IMR-90 (cell line): Measurements from ENCODE around the gene LRP1B. TPM values are rescaled to one million over a fixed set of nuclear protein-coding genes. Genes with fewer than 3 reads are reported as not detected.

Experiments used
- ATAC-seq: fragments of 200-7000 bp; cut with Tn5 transposase; 2 replicates; pipeline ENCODE4 v1.9.1; 2020; ENCODE audit warnings: low read depth, mild to moderate bottlenecking, moderate library complexity
- BruUV-seq: library from RNA; stranded (reverse); fragments of 400-500 nt; replicated peaks from 2 replicates; lab custom pipeline; 2021; lab: Mats Ljungman, UMichigan
- CTCF ChIA-PET: fragments of 300-600 bp; formaldehyde crosslinking; extraction: SDS; loops from one replicate; lab custom pipeline; 2021; ENCODE audit warnings: antibody characterized with exemption; lab: Yijun Ruan, JAX
- POLR2A ChIA-PET: fragments of 300-600 bp; sonication (Branson Sonifier 250); formaldehyde crosslinking; loops from one replicate; lab custom pipeline; 2022; ENCODE audit warnings: antibody characterized with exemption; ENCODE audit not compliant: unreplicated experiment; lab: Charles Lee
- DNase-seq: peaks from one replicate; pipeline ENCODE4 v3.0.0; 2013
- H2AFZ ChIP-seq: replicated peaks from 2 replicates; pipeline ENCODE3; 2013; ENCODE audit warnings: low read length, mild to moderate bottlenecking; ENCODE audit not compliant: poor library complexity
- H2AK5ac ChIP-seq: 2 replicates; pipeline ENCODE4 v1.6.1; 2013; ENCODE audit warnings: low read depth, low read length, inconsistent platforms
- H2AK9ac ChIP-seq: replicated peaks from 2 replicates; pipeline ENCODE3; 2013; ENCODE audit warnings: mild to moderate bottlenecking, low read depth, low read length, moderate library complexity; ENCODE audit not compliant: poor library complexity
- H2BK120ac ChIP-seq: 2 replicates; pipeline ENCODE4 v1.6.1; 2013; ENCODE audit warnings: low read depth, low read length, inconsistent platforms
- H2BK15ac ChIP-seq: 3 replicates; pipeline ENCODE4 v1.6.1; 2013; ENCODE audit warnings: low read depth, low read length, inconsistent platforms
- H2BK20ac ChIP-seq: 2 replicates; pipeline ENCODE4 v1.6.1; 2013; ENCODE audit warnings: low read depth, mild to moderate bottlenecking, inconsistent platforms, low read length, moderate library complexity
- H2BK5ac ChIP-seq: 2 replicates; pipeline ENCODE4 v1.6.1; 2013; ENCODE audit warnings: mild to moderate bottlenecking, low read depth, low read length, inconsistent platforms; ENCODE audit not compliant: poor library complexity, severe bottlenecking
- H3K14ac ChIP-seq: replicated peaks from 2 replicates; pipeline ENCODE4 v1.6.1; 2013; ENCODE audit warnings: low read depth, low read length, inconsistent platforms
- H3K18ac ChIP-seq: 2 replicates; pipeline ENCODE4 v1.6.1; 2013; ENCODE audit warnings: low read depth, low read length, control low read depth
- H3K23ac ChIP-seq: 2 replicates; pipeline ENCODE4 v1.6.1; 2013; ENCODE audit warnings: low read depth, low read length, inconsistent platforms
- H3K27ac ChIP-seq: 2 replicates; pipeline ENCODE4 v1.5.1; 2013; ENCODE audit warnings: mild to moderate bottlenecking, control low read depth, low read length; ENCODE audit not compliant: insufficient read depth
- H3K27me3 ChIP-seq: 2 replicates; pipeline ENCODE4 v1.6.1; 2013; ENCODE audit warnings: low read length; ENCODE audit not compliant: control insufficient read depth, insufficient read depth
- H3K36me3 ChIP-seq: 2 replicates; pipeline ENCODE4 v1.6.1; 2013; ENCODE audit warnings: low read length, mixed read lengths; ENCODE audit not compliant: control insufficient read depth, insufficient read depth
- H3K4ac ChIP-seq: 2 replicates; pipeline ENCODE4 v1.6.1; 2013; ENCODE audit warnings: low read depth, low read length, inconsistent platforms
- H3K4me1 ChIP-seq: 2 replicates; pipeline ENCODE4 v1.6.1; 2013; ENCODE audit warnings: low read length, mixed read lengths; ENCODE audit not compliant: control insufficient read depth, insufficient read depth
- H3K4me2 ChIP-seq: 2 replicates; pipeline ENCODE4 v1.6.1; 2013; ENCODE audit warnings: low read depth, mild to moderate bottlenecking, control low read depth, low read length, moderate library complexity
- H3K4me3 ChIP-seq: 2 replicates; pipeline ENCODE4 v1.5.1; 2013; ENCODE audit warnings: low read depth, mild to moderate bottlenecking, control low read depth, low read length, moderate library complexity; ENCODE audit not compliant: insufficient read depth
- H3K56ac ChIP-seq: 2 replicates; pipeline ENCODE4 v1.6.1; 2013; ENCODE audit warnings: low read length, inconsistent platforms; ENCODE audit not compliant: insufficient read depth; ENCODE audit errors: extremely low read depth
- H3K79me1 ChIP-seq, 2 experiments: 2 replicates each; pipeline ENCODE4 v1.6.1; 2013; ENCODE audit warnings: low read length in 2 of 2, inconsistent platforms in 1 of 2, low read depth in 1 of 2
- H3K9ac ChIP-seq: 2 replicates; pipeline ENCODE4 v1.6.1; 2013; ENCODE audit warnings: low read depth, low read length, control low read depth
- H3K9me1 ChIP-seq: 2 replicates; pipeline ENCODE4 v1.6.1; 2013; ENCODE audit warnings: low read length, inconsistent platforms; ENCODE audit not compliant: insufficient read depth
- H3K9me3 ChIP-seq: 2 replicates; pipeline ENCODE4 v1.6.1; 2013; ENCODE audit warnings: low read length; ENCODE audit not compliant: control insufficient read depth, insufficient read depth
- H4K20me1 ChIP-seq: 2 replicates; pipeline ENCODE4 v1.6.1; 2013; ENCODE audit warnings: low read length, inconsistent platforms; ENCODE audit not compliant: insufficient read depth
- H4K5ac ChIP-seq: 2 replicates; pipeline ENCODE4 v1.6.1; 2013; ENCODE audit warnings: mild to moderate bottlenecking, low read depth, low read length, control low read depth
- H4K8ac ChIP-seq, 2 experiments: 2 replicates each; pipeline ENCODE4 v1.6.1; 2013; ENCODE audit warnings: low read depth in 2 of 2, low read length in 2 of 2, control low read depth in 1 of 2, inconsistent platforms in 1 of 2
- H4K91ac ChIP-seq: 2 replicates; pipeline ENCODE4 v1.6.1; 2013; ENCODE audit warnings: low read depth, low read length, inconsistent platforms; ENCODE audit not compliant: insufficient read depth
- BHLHE40 ChIP-seq: fragments of 150-350 bp; IDR thresholded peaks from 2 replicates; pipeline ENCODE4 v1.6.1; 2016; ENCODE audit warnings: mild to moderate bottlenecking, low read depth, low read length
- CEBPB ChIP-seq: IDR thresholded peaks from 2 replicates; pipeline ENCODE4 v1.6.1; 2012; ENCODE audit warnings: low read depth, low read length, improper control_type of control experiment
- CHD1 ChIP-seq: IDR thresholded peaks from 2 replicates; pipeline ENCODE4 v1.6.1; 2012; ENCODE audit warnings: low read depth, low read length, improper control_type of control experiment
- ELK1 ChIP-seq: fragments of 150-350 bp; IDR thresholded peaks from 2 replicates; pipeline ENCODE4 v1.6.1; 2016; ENCODE audit warnings: low read depth, mild to moderate bottlenecking, low read length, moderate library complexity, borderline replicate concordance
- FOS ChIP-seq: fragments of 150-350 bp; IDR thresholded peaks from 2 replicates; pipeline ENCODE4 v1.6.1; 2016; ENCODE audit warnings: low read depth, low read length
- MAFK ChIP-seq: IDR thresholded peaks from 2 replicates; pipeline ENCODE4 v1.6.1; 2012; ENCODE audit warnings: low read depth, low read length, improper control_type of control experiment
- MAZ ChIP-seq: IDR thresholded peaks from 2 replicates; pipeline ENCODE4 v1.6.1; 2012; ENCODE audit warnings: low read depth, mild to moderate bottlenecking, low read length, improper control_type of control experiment, moderate library complexity, borderline replicate concordance
- MXI1 ChIP-seq: IDR thresholded peaks from 2 replicates; pipeline ENCODE4 v1.6.1; 2012; ENCODE audit warnings: low read depth, mild to moderate bottlenecking, low read length, moderate library complexity, borderline replicate concordance
- NFE2L2 ChIP-seq: fragments of 150-350 bp; IDR thresholded peaks from 2 replicates; pipeline ENCODE4 v1.6.1; 2016; ENCODE audit warnings: low read depth, mild to moderate bottlenecking, low read length
- POLR2A ChIP-seq: IDR thresholded peaks from 2 replicates; pipeline ENCODE4 v1.6.1; 2012; ENCODE audit warnings: mild to moderate bottlenecking, low read depth, low read length
- RAD21 ChIP-seq: IDR thresholded peaks from 2 replicates; pipeline ENCODE4 v1.6.1; 2012; ENCODE audit warnings: low read length, improper control_type of control experiment
- RCOR1 ChIP-seq: IDR thresholded peaks from 2 replicates; pipeline ENCODE4 v1.6.1; 2012; ENCODE audit warnings: mild to moderate bottlenecking, low read length, improper control_type of control experiment; ENCODE audit not compliant: insufficient replicate concordance
- RFX5 ChIP-seq: IDR thresholded peaks from 2 replicates; pipeline ENCODE4 v1.8.0; 2012; ENCODE audit warnings: low read depth, mild to moderate bottlenecking, low read length, moderate library complexity
- SMC3 ChIP-seq: fragments of 150-350 bp; IDR thresholded peaks from 2 replicates; pipeline ENCODE4 v1.6.1; 2016; ENCODE audit warnings: low read depth, mild to moderate bottlenecking, antibody characterized with exemption, low read length, moderate library complexity
- USF2 ChIP-seq: fragments of 150-350 bp; IDR thresholded peaks from 2 replicates; pipeline ENCODE4 v1.6.1; 2017; ENCODE audit warnings: mild to moderate bottlenecking, antibody characterized with exemption, low read length, low read depth
- WGBS, 2 experiments: methylation state at CpG; one replicate each; pipeline versions ENCODE4 v1.1.5 to v1.1.7; 2013; ENCODE audit warnings: missing lambda C conversion rate in 2 of 2; ENCODE audit not compliant: insufficient read length in 1 of 2; ENCODE audit errors: extremely low coverage in 2 of 2; 5-methylcytosine and 5-hydroxymethylcytosine counted together
- dilution Hi-C: fragments of 300-500 bp; cut with HindIII; formaldehyde crosslinking; loops from one replicate; pipeline ENCODE4 v1.14.3; 2018; ENCODE audit warnings: low sequenced_read_pairs; ENCODE audit not compliant: unreplicated experiment
- in situ Hi-C: fragments of 300-500 bp; cut with MboI; formaldehyde crosslinking; loops from 3 replicates; pipeline ENCODE4 v1.14.3; 2019; ENCODE audit warnings: low sequenced_read_pairs, inconsistent platforms, mixed read lengths
- intact Hi-C: fragments of 100-400 bp; cut with micrococcal nuclease; formaldehyde crosslinking; loops from 2 replicates; pipeline ENCODE4 v1.10.0; 2022
- polyA plus RNA-seq, 3 experiments: library from polyadenylated mRNA; depleted of rRNA; stranded (reverse); fragments of >200 nt; gene quantifications; 2 replicates each; pipeline ENCODE4 v1.2.3, GENCODE V29; 2012; ENCODE audit warnings: low replicate concordance in 1 of 3
- total RNA-seq: library from RNA; depleted of rRNA; stranded (reverse); fragments of >200 nt; gene quantifications from 2 replicates; pipeline ENCODE4 v1.2.3, GENCODE V29; 2012
- TF ChIP-seq, protein P1 (sequence below): conservative IDR thresholded peaks from 2 replicates; pipeline ENCODE4 v1.5.1; 2012; ENCODE audit warnings: mild to moderate bottlenecking, low read depth, low read length, improper control_type of control experiment

Gene LRP1B
- total and polyA plus RNA-seq, 2 of the 4 experiments (the other 2 are of a cell fraction) = under 0.01 to 0.02 TPM

- Histone ChIP-seq H3K56ac (no peak overlapping the region), H2BK20ac (no peak overlapping the region), H2BK120ac (no peak overlapping the region), H3K4ac (no peak overlapping the region), H3K9me1 (no peaks in the 10 kb centered on the region), H2BK15ac (no peak overlapping the region), H3K9ac (no peak overlapping the region), H2BK5ac (no peak overlapping the region), H3K9me3 (no peaks in the 10 kb centered on the region), H2AFZ (no peak overlapping the region), H3K14ac (no peak overlapping the region), H2AK9ac (no peak overlapping the region), H4K91ac (no peak overlapping the region), H3K36me3 (no peaks in the 10 kb centered on the region), H3K79me1 (no peaks in the 10 kb centered on the region), H3K4me3 (no peak overlapping the region), H3K4me2 (no peak overlapping the region), H3K27ac (no peak overlapping the region), H3K4me1 (no peaks in the 10 kb centered on the region), H3K18ac (no peak overlapping the region), H4K5ac (no peak overlapping the region), H4K8ac (no peak overlapping the region), H3K23ac (no peak overlapping the region), H4K20me1 (no peaks in the 10 kb centered on the region), H3K27me3 (no peaks in the 10 kb centered on the region), H2AK5ac (no peak overlapping the region)
- TF ChIP-seq MAFK (no peak), MXI1 (no peak), FOS (no peak), RAD21 (no peak), POLR2A (no peak), BHLHE40 (no peak), CHD1 (no peak), ELK1 (no peak), MAZ (no peak), RCOR1 (no peak), SMC3 (no peak), USF2 (no peak), RFX5 (no peak), CEBPB (no peak), NFE2L2 (no peak)
- TF ChIP-seq, protein P1, sequence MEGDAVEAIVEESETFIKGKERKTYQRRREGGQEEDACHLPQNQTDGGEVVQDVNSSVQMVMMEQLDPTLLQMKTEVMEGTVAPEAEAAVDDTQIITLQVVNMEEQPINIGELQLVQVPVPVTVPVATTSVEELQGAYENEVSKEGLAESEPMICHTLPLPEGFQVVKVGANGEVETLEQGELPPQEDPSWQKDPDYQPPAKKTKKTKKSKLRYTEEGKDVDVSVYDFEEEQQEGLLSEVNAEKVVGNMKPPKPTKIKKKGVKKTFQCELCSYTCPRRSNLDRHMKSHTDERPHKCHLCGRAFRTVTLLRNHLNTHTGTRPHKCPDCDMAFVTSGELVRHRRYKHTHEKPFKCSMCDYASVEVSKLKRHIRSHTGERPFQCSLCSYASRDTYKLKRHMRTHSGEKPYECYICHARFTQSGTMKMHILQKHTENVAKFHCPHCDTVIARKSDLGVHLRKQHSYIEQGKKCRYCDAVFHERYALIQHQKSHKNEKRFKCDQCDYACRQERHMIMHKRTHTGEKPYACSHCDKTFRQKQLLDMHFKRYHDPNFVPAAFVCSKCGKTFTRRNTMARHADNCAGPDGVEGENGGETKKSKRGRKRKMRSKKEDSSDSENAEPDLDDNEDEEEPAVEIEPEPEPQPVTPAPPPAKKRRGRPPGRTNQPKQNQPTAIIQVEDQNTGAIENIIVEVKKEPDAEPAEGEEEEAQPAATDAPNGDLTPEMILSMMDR = no peak
- ChIA-PET POLR2A (no interaction called here), CTCF (no interaction called here)
- intact Hi-C loops (no loop called here), dilution Hi-C loops (no loop called here), in situ Hi-C loops (no loop called here)
- ATAC-seq (no peak), DNase-seq (no peak)
- no CpG with 5 or more reads among the region's 2 CpGs for WGBS, 2 experiments
- BruUV-seq = no TSS peak
Observed at GRCh38 chr2:141653184-141653583, 477.6 kb downstream of the LRP1B start.
